Panc1 (cell line): Measurements from ENCODE around the gene GRAMD4.

Experiments used
- POLR2AphosphoS5 ChIP-seq: IDR thresholded peaks from 2 replicates; pipeline ENCODE4 v1.6.1; 2012; ENCODE audit warnings: mild to moderate bottlenecking, low read depth, low read length, moderate library complexity
- TCF7L2 ChIP-seq: IDR thresholded peaks from 2 replicates; pipeline ENCODE4 v1.6.1; 2011; ENCODE audit warnings: mild to moderate bottlenecking, low read depth, low read length, inconsistent platforms
- TF ChIP-seq, protein P1 (sequence below): fragments of 450-650 bp; IDR thresholded peaks from 2 replicates; pipeline ENCODE4 v1.5.1; 2017; ENCODE audit warnings: mild to moderate bottlenecking
- TF ChIP-seq, protein P2 (sequence below), 2 experiments: IDR thresholded peaks; 2 replicates each; pipeline ENCODE4 v1.6.1; 2011 to 2012; ENCODE audit warnings: low read depth in 2 of 2, control low read depth in 1 of 2, low read length in 1 of 2, mild to moderate bottlenecking in 1 of 2, moderate library complexity in 1 of 2; ENCODE audit not compliant: insufficient read depth in 1 of 2

DNA sequence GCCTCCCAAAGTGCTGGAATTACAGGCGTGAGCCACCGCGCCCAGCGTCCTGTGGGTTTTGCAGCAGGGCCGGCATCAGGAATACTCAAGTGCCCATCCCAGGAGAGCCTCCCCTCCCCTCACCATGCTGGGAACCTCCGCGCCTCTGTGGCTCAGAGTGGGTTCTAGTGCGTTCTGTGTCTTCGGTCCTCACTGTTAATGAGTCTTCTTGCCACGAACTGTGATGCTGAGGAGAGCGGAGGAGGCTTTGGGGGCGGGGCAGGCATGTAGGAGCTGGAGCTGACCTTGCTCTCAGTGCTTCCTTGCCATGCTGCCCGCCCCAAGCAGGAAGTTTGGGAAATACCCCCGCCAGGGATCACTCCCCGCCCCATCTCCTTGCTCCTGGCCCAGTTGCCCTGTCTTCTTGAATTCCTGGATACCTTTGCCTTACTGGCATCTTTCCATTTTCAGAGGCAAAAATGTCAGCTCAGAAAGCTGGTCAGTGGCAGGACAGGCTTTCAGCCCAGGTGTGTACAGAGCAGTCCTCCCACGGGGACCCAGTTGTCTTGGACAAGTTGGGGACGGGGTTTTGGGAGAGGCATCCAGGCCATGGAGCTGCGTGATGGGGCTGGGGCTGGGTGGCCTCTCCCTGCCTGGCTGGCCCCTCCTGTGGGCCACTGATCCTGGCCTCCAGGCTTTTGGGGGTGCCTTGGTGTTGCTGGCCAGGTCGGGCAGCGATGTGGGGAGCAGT is 5.1 kb downstream of the GRAMD4 start:
- TF ChIP-seq, protein P1, sequence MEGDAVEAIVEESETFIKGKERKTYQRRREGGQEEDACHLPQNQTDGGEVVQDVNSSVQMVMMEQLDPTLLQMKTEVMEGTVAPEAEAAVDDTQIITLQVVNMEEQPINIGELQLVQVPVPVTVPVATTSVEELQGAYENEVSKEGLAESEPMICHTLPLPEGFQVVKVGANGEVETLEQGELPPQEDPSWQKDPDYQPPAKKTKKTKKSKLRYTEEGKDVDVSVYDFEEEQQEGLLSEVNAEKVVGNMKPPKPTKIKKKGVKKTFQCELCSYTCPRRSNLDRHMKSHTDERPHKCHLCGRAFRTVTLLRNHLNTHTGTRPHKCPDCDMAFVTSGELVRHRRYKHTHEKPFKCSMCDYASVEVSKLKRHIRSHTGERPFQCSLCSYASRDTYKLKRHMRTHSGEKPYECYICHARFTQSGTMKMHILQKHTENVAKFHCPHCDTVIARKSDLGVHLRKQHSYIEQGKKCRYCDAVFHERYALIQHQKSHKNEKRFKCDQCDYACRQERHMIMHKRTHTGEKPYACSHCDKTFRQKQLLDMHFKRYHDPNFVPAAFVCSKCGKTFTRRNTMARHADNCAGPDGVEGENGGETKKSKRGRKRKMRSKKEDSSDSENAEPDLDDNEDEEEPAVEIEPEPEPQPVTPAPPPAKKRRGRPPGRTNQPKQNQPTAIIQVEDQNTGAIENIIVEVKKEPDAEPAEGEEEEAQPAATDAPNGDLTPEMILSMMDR = no peak
- no peak for TF ChIP-seq TCF7L2
- no peak for TF ChIP-seq POLR2AphosphoS5
- TF ChIP-seq, protein P2, sequence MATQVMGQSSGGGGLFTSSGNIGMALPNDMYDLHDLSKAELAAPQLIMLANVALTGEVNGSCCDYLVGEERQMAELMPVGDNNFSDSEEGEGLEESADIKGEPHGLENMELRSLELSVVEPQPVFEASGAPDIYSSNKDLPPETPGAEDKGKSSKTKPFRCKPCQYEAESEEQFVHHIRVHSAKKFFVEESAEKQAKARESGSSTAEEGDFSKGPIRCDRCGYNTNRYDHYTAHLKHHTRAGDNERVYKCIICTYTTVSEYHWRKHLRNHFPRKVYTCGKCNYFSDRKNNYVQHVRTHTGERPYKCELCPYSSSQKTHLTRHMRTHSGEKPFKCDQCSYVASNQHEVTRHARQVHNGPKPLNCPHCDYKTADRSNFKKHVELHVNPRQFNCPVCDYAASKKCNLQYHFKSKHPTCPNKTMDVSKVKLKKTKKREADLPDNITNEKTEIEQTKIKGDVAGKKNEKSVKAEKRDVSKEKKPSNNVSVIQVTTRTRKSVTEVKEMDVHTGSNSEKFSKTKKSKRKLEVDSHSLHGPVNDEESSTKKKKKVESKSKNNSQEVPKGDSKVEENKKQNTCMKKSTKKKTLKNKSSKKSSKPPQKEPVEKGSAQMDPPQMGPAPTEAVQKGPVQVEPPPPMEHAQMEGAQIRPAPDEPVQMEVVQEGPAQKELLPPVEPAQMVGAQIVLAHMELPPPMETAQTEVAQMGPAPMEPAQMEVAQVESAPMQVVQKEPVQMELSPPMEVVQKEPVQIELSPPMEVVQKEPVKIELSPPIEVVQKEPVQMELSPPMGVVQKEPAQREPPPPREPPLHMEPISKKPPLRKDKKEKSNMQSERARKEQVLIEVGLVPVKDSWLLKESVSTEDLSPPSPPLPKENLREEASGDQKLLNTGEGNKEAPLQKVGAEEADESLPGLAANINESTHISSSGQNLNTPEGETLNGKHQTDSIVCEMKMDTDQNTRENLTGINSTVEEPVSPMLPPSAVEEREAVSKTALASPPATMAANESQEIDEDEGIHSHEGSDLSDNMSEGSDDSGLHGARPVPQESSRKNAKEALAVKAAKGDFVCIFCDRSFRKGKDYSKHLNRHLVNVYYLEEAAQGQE (IDR thresholded peaks at IDR 0.05; ENCODE audit: insufficient read depth in 1 of 2, low read depth in 2 of 2, low read length in 1 of 2) = no peak
